Choroid plexus epithelial cell (primary cell): ENCODE measurements around the gene HAGHL.
"Not testable (repeated sequence)": the region's sequence is repeated elsewhere in the genome, so short reads cannot be mapped to it uniquely, and the experiment has no call there.

Experiments
- DNase-seq: peaks from one replicate; pipeline ENCODE4 v3.0.0-alpha.2; 2010; ENCODE audit warnings: low read depth
- H3K4me3 ChIP-seq: 2 replicates; pipeline ENCODE4 v1.5.1; 2011; ENCODE audit warnings: low read depth, mild to moderate bottlenecking, control low read depth, low read length, moderate library complexity
- CTCF ChIP-seq: conservative IDR thresholded peaks from 2 replicates; pipeline ENCODE4 v1.5.1; 2011; ENCODE audit warnings: low read depth, mild to moderate bottlenecking, control low read depth, inconsistent platforms, low read length, moderate library complexity

Gene HAGHL

DNA sequence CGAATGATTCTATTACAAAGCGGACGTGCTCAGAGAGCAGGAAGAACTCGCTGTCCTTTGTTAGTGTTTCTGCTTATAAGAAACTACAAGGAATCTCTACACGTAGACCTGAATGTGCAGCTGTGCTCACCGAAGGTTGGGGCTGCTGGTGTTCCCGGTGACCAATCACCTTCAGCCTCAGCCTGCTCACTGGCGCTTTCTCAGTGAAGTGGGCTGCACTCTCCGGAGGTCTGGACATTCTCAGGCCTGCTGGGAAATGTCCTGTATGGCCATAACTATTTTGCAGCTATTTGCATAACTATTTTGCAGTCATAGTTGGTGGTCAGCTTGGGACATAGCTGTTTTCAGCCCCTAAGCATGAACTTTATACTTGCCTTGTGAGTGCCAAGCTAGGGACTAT is 23.6 kb downstream of the HAGHL start:
- H3K4me3 ChIP-seq: no peak overlapping the region
- DNase-seq: no peak
- TF ChIP-seq CTCF: no peak

DNA sequence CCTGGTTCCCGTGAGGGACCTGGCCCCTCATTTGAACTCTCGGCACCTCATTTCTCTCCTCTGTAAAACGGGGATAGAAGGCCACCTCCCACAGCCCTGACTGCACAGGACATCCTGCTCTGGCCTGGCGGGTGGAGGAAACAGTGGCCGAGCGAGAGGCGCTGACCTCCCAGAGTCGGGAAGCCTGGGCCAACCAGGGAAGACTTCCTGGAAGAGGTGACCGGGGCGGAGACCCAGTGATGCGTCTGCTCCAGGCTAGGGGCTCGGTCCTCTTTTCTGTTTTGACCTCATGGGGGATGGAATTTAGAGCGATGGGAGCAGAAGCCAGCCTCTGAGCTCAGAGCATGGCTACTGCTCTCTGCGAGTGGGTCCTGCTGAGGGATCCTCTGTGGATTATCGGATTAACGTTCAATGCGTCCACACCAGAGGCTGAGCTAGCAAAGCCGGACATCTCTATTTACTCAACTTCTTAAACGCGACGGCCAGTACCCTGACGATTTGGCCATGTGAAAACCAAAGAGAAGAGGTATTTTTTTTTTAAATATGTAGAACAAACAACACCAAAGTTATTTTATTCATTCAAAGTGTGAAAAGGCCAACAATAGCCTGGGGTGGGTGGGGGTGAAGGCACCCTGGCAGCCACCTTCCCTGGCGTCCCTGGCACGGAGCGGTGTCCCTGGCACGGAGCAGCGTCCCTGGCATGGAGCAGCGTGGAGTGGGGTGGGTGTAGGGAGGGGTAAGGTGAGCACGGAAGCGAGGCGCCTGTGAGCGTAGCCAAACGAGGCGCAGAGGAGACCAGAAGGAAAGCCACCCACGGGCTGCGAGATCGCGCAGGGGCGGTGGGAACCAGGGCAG is 24.5 kb downstream of the HAGHL start:
- no peak for DNase-seq
- H3K4me3 ChIP-seq: no peak overlapping the region
- TF ChIP-seq CTCF: no peak

DNA sequence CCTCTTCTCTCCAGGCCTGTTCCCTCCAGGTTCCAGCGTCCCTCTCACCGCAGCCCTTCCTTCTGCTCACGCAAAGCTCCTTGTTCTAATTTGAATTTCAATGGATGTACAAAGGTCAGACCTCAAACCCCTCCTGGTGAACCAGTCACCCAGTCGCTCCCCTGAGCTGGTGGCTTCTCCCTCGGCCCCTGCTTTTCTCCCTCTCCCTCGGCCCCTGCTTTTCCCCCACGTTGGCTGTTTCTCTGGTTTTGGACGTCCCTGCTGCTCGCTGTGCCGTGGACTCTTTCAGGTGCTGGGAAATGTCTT is 25.1 kb downstream of the HAGHL start:
- H3K4me3 ChIP-seq: no peak overlapping the region
- no peak for TF ChIP-seq CTCF
- no peak for DNase-seq

- H3K4me3 ChIP-seq: not testable (repeated sequence)
Measured at GRCh38 chr16:754121-754607, 27.3 kb downstream of the HAGHL start.

GRCh38 chr16:754656-755055 is 27.8 kb downstream of the HAGHL start:
- no peak for TF ChIP-seq CTCF
- H3K4me3 ChIP-seq: no peak overlapping the region
- DNase-seq: no peak

More at GRCh38 chr16:754121-754607, 27.3 kb downstream of the HAGHL start:
- not testable (repeated sequence) for DNase-seq

DNA sequence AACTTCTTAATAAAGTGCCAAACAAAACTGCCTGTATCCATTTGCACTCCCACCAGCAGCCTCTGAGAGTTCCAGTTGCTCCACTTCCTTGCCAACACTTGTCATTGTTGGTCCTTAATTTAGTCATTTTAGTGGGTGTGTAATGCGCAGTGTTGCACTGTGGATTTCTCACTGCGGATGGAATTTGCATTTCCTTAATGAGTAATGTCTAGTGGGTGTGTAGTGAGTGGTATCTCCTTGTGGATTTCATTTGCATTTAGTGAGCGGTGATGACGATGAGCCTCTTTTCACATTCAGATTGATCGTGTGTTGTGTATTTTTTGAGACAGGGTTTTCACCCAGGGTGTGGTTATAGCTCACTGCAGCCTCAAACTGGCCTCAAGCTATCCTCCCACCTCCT is 29.5 kb downstream of the HAGHL start:
- no peak for DNase-seq
- no peak for TF ChIP-seq CTCF
- no peak overlapping the region for H3K4me3 ChIP-seq

- no peak for DNase-seq
- no peak for TF ChIP-seq CTCF
- H3K4me3 ChIP-seq: no peak overlapping the region
Measured at GRCh38 chr16:759110-759910, 32.4 kb downstream of the HAGHL start.
